ENCODE data around the gene SWSAP1. TPM values are rescaled to one million over a fixed set of nuclear protein-coding genes. Genes with fewer than 3 reads are reported as not detected.
A peak's percentile ranks its signal among the peaks of the same experiment; 100 is the strongest.

Gene SWSAP1
- total RNA-seq, 6 donors from 2014 or later = 0.89 to 13.6 (median 3.7) TPM

DNA sequence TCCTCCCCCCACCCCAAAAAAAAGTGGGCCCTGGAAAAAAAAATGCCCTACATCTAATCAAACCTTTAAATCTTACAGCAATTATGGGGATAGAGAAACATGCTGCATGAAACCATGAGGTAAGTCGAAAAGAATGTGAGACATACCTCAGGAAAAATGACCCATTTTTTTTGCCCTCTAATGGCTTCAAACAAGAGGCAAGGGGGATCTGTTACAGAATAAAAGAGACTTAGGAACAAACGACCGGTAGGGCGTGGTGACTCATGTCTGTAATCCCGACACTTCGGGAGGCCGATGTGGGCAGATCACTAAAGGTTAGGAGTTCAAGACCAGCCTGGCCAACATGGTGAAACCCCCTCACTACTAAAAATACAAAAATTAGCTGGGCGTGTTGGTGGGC lies 36.2 kb downstream of the SWSAP1 start:
- Histone ChIP-seq H3K4me3 (no peak overlapping the region), H3K27ac (no peak overlapping the region)
- WGBS, 2 donors = 77 to 82% methylated on average over 8 of the region's 8 CpGs

GRCh38 chr19:11414544-11414943 lies 40.1 kb downstream of the SWSAP1 start:
- ATAC-seq (ENCODE audit: low FRiP score in 2 of 2) (no peak), DNase-seq (no peak)
- H3K9me3 ChIP-seq = no peaks in the 10 kb centered on the region
- TF ChIP-seq POLR2AphosphoS5 (IDR thresholded peaks at IDR 0.05) = no peak
- TF ChIP-seq POLR2A (IDR thresholded peaks at IDR 0.05) = no peak
- no peak for TF ChIP-seq EP300 (IDR thresholded peaks at IDR 0.05)
- no peak for TF ChIP-seq CTCF (IDR thresholded peaks at IDR 0.05)
- no peak overlapping the region for H3K4me3 ChIP-seq
- peaks cover 0 to 6% (median 1%) of the 10 kb centered on the region in 4 donors for H3K27me3 ChIP-seq
- no peaks in the 10 kb centered on the region for H3K36me3 ChIP-seq
- WGBS, 2 donors = 95 to 98% methylated on average over 2 of the region's 2 CpGs
- peaks cover 7 to 14% (median 11%) of the 10 kb centered on the region in 4 donors for H3K4me1 ChIP-seq
- no peak overlapping the region for H3K27ac ChIP-seq

More for the DNA sequence above, 36.2 kb downstream of the SWSAP1 start:
- H3K36me3 ChIP-seq = peaks cover 0 to 6% (median 0%) of the 10 kb centered on the region in 4 donors
- peaks cover 0 to 7% (median 4%) of the 10 kb centered on the region in 4 donors for H3K4me1 ChIP-seq
- no peaks in the 10 kb centered on the region for H3K9me3 ChIP-seq
- ATAC-seq (ENCODE audit: low FRiP score in 2 of 2) (no peak), DNase-seq (no peak)
- no peaks in the 10 kb centered on the region for H3K27me3 ChIP-seq
- no peak for TF ChIP-seq POLR2A (IDR thresholded peaks at IDR 0.05)
- TF ChIP-seq CTCF (IDR thresholded peaks at IDR 0.05) = no peak
- no peak for TF ChIP-seq POLR2AphosphoS5 (IDR thresholded peaks at IDR 0.05)
- TF ChIP-seq EP300 (IDR thresholded peaks at IDR 0.05) = no peak

DNA sequence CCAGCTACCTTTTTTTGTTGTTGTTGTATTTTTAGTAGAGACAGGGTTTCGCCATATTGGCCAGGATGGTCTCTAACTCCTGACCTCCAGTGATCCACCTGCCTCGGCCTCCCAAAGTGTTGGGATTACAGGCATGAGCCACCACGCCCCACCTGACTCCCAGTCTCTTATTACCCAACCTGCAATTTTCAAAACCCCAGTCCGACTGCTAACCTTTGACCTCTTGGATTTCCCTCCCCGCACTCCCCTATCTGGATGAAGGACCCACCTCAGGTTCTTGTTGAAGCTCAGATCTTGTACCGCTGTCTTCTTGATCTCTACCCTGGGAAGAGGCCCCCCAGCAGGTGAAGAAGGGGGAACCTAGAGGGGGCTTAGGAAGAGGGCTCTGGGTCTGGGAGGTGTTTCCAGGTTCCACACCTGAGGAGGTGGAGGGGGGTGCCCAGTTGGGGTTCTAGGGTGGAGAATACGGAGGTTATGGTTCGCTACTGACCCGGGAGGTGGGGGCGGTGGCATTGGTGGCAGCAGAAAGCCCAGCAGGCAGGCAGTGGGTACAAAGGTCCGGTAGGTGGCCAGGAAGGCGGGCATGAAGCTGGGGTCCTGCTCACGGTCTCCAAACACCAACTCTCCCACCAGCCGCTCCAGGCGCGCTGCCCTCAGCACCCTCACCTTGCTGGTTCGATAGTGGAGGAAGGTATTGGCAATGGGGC lies 42.0 kb downstream of the SWSAP1 start:
- peaks cover 19 to 31% (median 29%) of the 10 kb centered on the region in 4 donors for H3K4me1 ChIP-seq
- ATAC-seq (ENCODE audit: low FRiP score in 2 of 2) (no peak), DNase-seq (no peak)
- no peak overlapping the region for H3K4me3 ChIP-seq
- no peaks in the 10 kb centered on the region for H3K9me3 ChIP-seq
- TF ChIP-seq CTCF (IDR thresholded peaks at IDR 0.05) (no peak), EP300 (IDR thresholded peaks at IDR 0.05) (no peak), POLR2A (IDR thresholded peaks at IDR 0.05) (no peak), POLR2AphosphoS5 (IDR thresholded peaks at IDR 0.05) (no peak)
- H3K27me3 ChIP-seq = peaks cover 0 to 17% (median 1%) of the 10 kb centered on the region in 4 donors
- 95 to 96% methylated on average over 16 to 17 of the region's 17 CpGs for WGBS, 2 donors
- H3K36me3 ChIP-seq = no peaks in the 10 kb centered on the region
- no peak overlapping the region for H3K27ac ChIP-seq

DNA sequence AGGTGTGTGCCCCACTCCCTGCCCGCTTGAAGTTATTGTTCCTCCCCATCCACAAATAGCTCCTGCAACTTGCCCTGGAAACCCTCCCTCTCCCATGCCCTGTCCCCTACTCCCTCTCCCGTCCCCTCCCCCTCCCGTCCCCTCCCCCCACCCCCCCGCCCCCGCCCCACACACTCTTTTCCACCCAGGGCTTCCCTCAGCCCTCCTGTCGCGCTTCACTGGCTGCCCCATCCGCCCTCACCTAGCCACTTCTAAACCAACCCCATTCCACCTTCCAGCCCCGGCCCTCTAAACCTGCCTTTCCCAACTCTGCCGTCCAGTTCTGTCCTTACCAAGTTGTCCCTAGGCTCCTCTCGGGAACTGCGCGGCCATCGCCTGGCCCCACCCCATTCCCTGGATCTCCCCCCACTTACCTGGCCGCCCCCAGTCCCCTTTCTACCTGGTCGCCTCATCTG lies 43.7 kb downstream of the SWSAP1 start:
- WGBS, 2 donors = 12% methylated on average over 13 to 16 of the region's 16 CpGs
- ATAC-seq (ENCODE audit: low FRiP score in 2 of 2) = no peak
- TF ChIP-seq POLR2A (IDR thresholded peaks at IDR 0.05) (no peak), POLR2AphosphoS5 (IDR thresholded peaks at IDR 0.05) (no peak), EP300 (IDR thresholded peaks at IDR 0.05) (no peak), CTCF (IDR thresholded peaks at IDR 0.05) (no peak)

More for the DNA sequence above, 43.7 kb downstream of the SWSAP1 start:
- H3K4me1 ChIP-seq = peaks cover 32 to 47% (median 45%) of the 10 kb centered on the region in 4 donors
- DNase-seq = no peak
- no peaks in the 10 kb centered on the region for H3K36me3 ChIP-seq
- peaks cover 0 to 17% (median 2%) of the 10 kb centered on the region in 4 donors for H3K27me3 ChIP-seq
- H3K27ac ChIP-seq = peak overlapping the region; percentile 56 to 85 (median 69)
- peak overlapping the region; percentile 59 to 67 (median 64) for H3K4me3 ChIP-seq
- no peaks in the 10 kb centered on the region for H3K9me3 ChIP-seq

Data from upper lobe of left lung (tissue), 6 donors.